ENCODE data around the gene NHLH1. TPM values are rescaled to one million over a fixed set of nuclear protein-coding genes. Genes with fewer than 3 reads are reported as not detected.
A peak's percentile ranks its signal among the peaks of the same experiment; 100 is the strongest.

Gene NHLH1
- under 1 TPM in 1 of 2 donors, not detected in 1; 0.14 TPM for total RNA-seq
- long read RNA-seq, donor 1, result 0 reads
- long read RNA-seq, donor 2, result 0 reads

DNA sequence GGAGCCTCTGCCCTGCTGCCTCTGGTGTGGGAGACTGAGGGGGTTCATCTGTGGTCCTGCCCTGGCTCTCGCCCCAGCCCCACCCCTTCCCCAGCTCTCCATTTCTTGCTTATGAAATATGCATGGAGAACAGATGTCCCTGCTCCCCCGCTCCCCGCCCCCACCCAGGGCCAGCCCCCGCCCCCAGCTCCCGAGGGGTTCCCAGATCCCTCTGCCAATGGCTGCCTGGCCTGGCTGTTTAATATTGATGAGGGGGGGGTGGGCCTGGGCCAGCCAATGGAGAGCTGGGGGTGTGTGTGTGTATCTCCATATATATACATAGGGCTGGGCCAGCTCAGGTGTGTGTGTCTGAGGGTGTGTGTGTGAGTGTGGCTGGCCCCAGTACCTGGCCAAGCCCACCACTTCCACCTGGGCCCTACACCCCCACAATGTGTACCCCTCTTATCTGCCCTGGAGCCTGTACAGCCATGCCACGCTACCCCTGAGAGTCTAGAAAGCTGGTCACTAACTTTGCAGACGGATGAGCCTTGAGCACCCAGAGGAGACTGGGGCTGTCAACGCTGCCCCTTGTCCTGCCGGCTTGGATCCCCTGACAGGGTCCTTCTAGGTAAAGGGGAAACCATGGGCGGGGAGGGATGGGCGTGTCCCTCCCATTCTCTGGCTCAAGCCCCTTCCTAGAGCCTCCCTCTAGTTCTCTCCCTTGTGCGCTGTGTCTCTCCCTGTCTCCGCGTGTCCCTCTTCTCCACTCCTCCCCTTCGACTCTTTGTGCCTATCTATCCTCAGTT is at the start of gene NHLH1:
TSS of gene NHLH1 (plus strand) at position 341 of the 785 bp plus-strand sequence. CDS start 3,661 bp downstream, outside the sequence.
- intact Hi-C loops (cut with DNase I), result no loop called here
- no peak for DNase-seq (ENCODE audit: low spot score)

DNA sequence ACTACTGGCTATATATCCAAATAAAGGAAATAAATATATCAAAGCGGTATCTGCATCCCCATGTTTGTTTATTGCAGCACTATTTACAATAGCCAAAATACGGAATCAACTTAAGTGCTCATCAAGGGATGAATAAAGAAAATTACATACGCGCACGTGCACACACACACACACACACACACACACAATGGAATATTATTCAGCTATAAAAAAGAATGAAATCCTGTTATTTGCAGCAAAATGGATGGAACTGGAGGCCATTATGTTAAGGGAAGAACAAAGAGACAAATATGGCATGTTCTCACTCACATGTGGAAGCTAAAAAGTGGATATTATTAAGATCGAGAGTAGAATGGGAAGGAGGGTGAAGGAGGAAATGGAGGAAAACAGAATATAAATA is 44.0 kb upstream of the NHLH1 start:
- intact Hi-C loops (cut with DNase I), result no loop called here

DNA sequence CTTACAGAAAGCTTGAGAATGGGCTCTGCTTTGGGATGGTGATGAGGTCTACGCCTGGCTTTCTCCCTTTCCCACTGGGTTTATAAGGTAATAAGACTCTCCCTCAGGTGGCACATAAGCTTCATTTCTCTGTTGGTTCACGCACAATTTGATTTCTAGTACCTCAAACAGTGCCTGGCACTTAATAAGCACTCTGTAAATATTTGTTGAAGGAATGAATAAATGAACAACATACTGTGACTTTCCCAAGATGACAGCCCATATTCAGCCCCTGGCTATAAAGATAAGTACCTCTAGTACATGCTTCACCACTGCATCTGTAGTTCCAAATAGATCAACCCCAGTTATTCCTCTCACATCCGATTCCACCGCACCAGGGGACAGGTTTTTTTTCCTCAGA is 41.6 kb upstream of the NHLH1 start:
- DNase-seq (ENCODE audit: low spot score), result no peak
- intact Hi-C loops (cut with DNase I), result no loop called here

More for the DNA sequence above, 44.0 kb upstream of the NHLH1 start:
- no peak for DNase-seq (ENCODE audit: low spot score)

DNA sequence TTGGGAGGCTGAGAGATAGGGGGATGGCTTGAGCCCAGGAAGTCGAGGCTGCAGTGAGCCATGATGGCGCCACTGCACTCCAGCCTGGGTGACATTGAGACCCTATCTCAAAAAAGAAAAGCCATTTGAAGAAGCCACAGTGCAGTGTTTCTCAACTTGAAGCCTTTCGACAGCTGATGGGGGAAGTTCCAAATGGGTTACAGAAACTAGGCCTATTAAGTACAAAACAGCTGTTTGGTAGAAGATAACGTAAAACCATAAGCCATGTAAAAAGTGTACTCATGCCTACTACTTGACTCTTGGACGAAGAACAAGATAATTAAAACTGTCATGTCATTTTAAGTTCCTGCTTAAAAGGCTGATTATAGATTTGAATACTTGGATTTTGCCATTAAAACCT is 40.5 kb upstream of the NHLH1 start:
- DNase-seq (ENCODE audit: low spot score), result no peak
- intact Hi-C loops (cut with DNase I), result no loop called here

DNA sequence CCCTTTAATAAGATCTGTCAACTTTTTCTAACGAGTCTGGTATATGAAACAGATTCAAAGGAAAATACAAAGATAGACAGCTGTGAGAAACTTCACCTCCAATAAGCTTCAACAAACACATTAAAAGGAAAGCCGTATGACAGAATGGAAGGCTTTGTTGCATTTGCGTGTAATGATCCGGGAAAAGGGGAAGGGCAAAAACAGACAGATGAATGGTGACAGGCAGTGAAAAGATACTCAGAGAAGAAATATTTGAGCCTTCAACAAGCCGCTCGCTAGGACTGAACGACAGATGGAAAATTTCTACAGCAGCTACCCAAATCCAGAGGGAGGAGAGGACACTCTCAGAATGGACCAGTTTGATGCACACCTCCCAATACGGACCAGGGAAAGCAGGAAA is 38.7 kb upstream of the NHLH1 start:
- intact Hi-C loops (cut with DNase I), result no loop called here
- no peak for DNase-seq (ENCODE audit: low spot score)

DNA sequence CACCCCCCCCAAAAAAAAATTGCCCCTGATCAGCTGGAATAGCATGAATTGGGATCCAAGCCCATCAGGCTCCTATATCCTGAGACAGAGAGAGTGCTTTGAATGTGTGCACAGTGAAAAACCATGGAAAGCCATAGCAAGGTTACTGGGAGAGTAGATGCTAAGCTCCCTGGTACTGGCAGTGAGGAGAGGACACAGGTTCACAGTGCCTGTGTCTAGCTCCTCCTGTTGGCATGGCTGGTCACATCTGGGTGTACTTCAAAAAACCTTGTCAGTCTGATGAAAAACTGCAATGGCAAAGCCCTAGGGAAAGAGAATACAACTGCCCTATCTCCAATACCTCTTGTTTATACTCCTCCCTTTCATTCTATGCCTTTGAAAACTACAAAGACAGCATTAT is 36.8 kb upstream of the NHLH1 start:
- intact Hi-C loops (cut with DNase I), result no loop called here
- DNase-seq (ENCODE audit: low spot score), result no peak

DNA sequence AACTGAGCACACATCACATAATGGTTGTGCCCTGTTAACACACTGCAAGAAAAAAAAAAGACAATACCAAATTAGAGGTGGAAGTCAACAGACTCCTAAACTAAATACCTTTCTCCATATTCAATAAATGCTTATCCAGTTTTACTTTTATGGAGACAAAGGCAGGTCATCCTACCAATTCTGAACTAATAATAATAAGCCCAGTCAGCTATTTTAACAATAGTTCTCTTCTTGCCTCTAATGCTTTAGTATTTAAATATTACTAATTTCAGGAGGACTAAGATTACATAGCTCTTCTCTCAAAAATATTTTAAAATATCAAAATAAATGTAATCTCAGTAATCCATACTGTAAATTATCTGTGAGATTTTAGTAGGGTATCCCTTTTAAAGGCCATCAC is 34.4 kb upstream of the NHLH1 start:
- intact Hi-C loops (cut with DNase I), result no loop called here
- no peak for DNase-seq (ENCODE audit: low spot score)

DNA sequence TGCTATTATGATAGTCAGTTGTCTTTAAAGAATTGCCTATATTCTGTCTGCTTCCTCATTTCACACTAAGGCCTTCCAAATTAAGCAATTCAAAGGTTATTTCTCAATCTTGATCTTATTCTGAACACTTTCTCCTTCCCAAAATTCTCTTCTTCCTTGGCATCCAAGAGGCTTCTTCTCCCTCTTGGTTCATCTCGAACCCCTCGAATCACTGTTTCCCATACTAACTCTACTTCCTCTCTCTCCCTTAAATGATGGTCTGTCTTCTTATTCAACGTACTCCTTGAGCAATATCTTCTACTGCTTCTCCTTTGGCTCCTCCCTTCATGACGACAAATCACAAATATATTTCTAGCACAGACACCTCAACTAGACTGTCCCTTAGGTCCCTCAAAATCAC is 28.3 kb upstream of the NHLH1 start:
- DNase-seq (ENCODE audit: low spot score), result no peak
- intact Hi-C loops (cut with DNase I), result no loop called here

DNA sequence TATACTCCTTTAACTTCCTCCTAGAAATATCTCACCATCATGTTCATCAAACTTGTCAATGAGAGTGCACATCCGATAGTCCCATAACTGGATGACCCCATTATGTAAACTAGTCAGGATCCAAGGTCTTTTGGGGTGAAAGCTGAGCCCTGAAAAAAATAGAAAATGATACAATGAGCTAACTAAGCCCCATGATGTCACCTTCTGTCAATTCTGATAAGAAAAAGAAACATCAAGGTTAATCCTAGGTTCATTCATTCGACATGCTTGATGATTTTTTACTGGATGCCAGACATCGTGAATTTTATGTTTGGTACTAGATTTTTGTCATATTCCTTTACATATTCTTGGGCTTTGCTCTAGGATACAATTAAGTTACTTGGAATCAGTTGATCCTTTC is 26.7 kb upstream of the NHLH1 start:
- DNase-seq (ENCODE audit: low spot score), result no peak
- intact Hi-C loops (cut with DNase I), result no loop called here

DNA sequence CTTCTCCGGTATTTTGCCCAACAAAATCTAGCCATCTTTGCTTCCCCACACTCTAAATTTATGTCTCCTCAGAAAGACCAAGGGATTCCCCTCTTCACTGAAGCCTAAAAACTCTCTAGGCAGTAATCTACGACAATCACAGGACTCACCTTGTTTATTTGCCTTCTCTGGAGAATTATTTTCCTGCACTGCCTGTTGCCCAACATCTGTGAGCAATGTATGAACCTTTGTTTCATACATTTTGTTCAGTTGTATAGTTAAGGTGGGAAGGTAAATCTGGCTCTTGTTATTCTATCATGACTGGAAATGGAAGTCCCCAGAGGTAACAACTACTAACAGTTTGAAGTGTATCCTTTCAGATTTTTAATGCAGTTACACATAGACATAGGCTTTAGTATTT is 26.0 kb upstream of the NHLH1 start:
- DNase-seq (ENCODE audit: low spot score), result no peak
- intact Hi-C loops (cut with DNase I), result no loop called here

DNA sequence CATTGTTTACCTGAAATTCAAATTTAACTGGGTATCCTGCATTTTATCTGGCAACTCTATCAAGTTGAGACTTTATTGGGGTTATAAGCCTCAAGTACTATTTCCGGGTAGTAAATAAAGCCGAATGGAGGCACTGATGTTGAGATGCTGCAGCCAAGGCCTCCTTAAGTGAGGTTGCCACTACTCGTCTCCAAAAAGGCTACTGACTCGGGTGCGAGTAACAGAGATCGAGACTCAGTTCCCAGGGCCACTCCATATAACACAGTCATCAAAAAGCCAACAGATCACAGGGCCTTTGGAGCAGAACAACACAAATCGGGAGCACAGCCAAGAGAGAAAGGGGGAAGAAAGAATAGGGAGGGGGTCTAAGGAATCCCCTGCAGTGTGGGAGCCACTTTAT is 24.3 kb upstream of the NHLH1 start:
- no peak for DNase-seq (ENCODE audit: low spot score)
- intact Hi-C loops (cut with DNase I), result no loop called here

DNA sequence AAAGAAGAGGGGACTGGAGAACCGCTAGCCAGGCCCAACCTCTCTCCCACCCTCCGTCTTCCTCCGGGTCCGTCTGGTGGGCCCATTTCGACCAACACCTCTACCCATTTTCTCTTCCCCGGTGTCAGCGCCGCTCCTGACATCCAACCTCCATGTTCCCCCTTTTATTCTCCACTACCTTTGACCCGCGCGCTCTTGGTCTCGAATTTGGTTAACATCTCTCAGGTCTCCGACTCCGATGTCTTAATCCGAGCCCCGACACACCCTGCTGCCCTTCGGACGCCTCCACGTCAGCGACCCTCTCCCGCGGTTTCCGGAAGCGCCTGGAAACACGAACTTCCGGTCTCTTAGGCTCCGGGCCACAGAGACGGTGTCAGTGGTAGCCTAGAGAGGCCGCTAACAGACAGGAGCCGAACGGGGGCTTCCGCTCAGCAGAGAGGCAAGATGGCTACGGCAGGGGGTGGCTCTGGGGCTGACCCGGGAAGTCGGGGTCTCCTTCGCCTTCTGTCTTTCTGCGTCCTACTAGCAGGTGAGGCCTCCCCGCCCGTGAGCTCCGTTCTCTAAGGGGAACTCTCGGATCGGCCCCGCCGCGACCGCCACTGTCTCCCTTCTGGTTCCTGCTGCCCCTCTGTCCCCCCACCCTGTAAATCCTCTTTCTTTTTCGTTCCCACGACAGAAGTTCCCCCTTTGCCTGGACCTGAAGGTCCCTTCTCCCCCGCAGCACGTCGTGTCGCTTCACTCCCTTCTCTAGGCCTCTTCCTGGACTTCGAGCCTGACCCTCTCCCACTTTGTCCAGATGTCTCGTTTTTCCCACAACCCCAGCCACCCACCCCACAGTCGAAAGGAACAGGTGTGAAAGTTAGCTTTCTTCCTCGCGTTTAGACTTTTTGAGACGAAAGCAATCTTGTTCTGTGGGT is 23.7 kb upstream of the NHLH1 start, which contains the start of the genes COPA and NCSTN:
TSS of gene COPA (minus strand) at position 298 of the 917 bp plus-strand sequence. CDS start at position 218, 80 bp downstream.
TSS of gene NCSTN (plus strand) at position 431 of the 917 bp plus-strand sequence. CDS start at position 445, 14 bp downstream.
- DNase-seq (ENCODE audit: low spot score), result peak; percentile 98
- intact Hi-C loops (cut with DNase I), result no loop called here

DNA sequence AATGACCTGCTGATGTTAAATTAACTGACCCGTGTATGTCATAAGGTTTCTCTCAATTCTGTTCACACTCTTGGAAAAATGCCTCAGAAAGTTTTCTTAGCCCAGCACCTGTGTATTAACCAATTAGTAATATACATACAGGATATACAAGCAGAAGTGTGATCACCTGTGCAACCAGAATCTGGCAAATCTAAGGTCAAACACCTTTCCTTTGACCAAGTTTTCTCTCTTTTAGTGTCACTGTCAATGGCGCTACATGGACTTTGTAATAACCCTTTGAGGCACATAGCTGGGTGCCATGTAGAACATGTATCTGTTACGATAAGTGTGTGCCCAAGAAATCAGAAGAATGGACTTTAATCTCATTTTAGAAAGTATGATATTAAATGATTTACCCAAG is 22.6 kb upstream of the NHLH1 start:
- intact Hi-C loops (cut with DNase I), result no loop called here

DNA sequence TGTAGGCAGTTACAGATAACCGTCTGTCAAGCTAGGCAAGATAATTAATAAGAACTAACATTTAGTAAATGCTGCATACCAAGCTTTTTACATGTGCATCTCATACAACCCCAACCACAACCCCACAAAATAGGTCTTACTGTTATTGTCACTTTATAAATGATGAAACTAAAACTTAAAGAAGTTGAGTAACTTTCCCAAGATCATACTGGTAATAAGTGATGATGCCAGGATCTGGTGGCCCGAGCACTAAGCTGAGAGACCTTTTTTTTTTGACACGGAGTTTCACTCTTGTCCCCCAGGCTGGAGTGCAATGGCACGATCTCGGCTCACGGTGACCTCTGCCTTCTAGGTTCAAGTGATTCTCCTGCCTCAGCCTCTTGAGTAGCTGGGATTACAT is 21.9 kb upstream of the NHLH1 start:
- intact Hi-C loops (cut with DNase I), result no loop called here
- DNase-seq (ENCODE audit: low spot score), result no peak

More for the DNA sequence above, 22.6 kb upstream of the NHLH1 start:
- DNase-seq (ENCODE audit: low spot score), result no peak

DNA sequence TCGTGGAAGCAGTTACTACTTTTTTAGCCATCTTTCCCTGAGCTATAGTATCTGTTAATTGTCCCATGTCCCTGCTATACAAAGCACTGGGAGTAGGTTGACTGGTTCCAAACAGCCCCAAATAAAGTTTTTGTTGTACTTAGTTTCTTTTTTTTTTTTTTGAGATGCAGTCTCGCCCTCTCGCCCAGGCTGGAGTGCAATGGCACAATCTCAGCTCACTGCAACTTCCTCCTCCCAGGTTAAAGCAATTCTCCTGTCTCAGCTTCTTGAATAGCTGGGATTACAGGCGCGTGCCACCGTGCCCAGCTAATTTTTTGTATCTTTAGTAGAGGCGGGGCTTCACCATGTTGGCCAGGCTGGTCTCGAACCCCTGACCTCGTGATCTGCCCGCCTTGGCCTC is 20.4 kb upstream of the NHLH1 start:
- intact Hi-C loops (cut with DNase I), result no loop called here
- no peak for DNase-seq (ENCODE audit: low spot score)

DNA sequence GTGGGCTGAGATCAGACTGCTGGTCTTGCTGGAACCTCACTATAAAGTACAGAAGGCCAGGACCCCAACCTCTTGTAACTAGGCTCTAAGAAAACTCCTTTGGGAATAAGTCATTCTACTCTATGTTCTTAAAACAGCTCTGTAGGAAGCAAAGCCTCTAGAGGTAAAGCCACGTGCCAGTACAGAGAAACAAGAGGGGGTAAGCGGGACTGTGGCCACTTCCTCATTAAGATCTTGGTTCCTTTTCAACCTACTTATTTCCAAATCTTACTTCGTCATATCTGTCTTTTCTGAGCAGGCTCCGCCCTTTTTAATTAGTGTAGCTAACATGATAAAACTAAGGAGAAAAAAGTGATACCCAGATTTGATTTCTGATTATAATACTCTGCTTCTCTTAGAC is 19.9 kb upstream of the NHLH1 start:
- intact Hi-C loops (cut with DNase I), result no loop called here
- no peak for DNase-seq (ENCODE audit: low spot score)

DNA sequence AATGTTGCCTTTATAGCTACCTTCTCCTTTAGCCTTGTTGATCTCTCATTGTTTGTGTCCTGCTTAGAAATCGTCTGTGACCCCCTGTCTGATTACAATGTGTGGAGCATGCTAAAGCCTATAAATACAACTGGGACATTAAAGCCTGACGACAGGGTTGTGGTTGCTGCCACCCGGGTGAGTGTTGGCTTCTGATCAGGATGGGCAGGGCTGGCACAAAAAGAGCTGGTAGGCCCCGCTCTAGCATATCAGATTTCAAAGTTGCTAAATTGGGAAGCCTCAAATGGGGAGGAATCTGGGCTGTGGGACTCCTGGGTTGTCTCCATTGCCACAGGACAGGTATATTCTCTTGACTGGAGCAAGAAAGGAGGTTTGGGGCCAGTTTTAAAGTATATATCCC is 15.2 kb upstream of the NHLH1 start:
- intact Hi-C loops (cut with DNase I), result no loop called here
- DNase-seq (ENCODE audit: low spot score), result no peak

DNA sequence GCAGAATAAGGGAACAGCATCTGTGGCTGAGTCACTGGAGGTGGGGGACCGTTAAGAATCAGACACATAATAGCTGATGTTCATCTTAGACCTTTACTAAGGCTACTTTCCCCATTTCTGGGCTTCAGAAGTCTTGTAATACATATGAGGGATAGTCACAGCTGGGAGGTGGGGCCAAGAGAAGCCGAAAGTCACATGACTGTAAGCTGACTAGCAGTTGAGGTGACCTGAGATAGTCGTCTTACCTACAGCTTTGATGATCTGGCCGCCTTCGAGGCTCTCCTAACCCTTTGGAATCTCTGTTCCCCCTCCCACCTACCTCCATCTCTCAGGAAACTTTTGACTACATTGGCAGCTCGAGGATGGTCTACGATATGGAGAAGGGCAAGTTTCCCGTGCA is 14.3 kb upstream of the NHLH1 start:
- intact Hi-C loops (cut with DNase I), result no loop called here
- no peak for DNase-seq (ENCODE audit: low spot score)

DNA sequence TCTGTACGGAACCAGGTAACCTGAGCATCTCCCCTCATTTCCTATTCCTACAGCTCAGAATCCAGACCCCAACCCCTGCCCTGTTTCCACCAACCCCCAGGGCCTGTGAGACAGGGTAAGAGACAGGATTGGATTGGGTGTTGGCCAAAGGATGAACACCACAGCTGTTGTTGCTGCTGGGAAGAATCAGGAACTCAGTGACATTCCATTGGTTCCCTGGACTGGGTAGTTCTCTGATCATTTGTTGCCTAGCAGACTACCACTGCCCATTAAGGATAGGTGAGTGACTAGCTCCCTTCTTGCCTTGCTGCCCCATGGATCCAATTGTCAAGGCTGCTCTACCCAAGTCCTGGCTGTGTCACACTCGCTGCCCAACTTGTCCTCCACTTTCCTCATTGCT is 13.6 kb upstream of the NHLH1 start:
- intact Hi-C loops (cut with DNase I), result no loop called here
- no peak for DNase-seq (ENCODE audit: low spot score)

DNA sequence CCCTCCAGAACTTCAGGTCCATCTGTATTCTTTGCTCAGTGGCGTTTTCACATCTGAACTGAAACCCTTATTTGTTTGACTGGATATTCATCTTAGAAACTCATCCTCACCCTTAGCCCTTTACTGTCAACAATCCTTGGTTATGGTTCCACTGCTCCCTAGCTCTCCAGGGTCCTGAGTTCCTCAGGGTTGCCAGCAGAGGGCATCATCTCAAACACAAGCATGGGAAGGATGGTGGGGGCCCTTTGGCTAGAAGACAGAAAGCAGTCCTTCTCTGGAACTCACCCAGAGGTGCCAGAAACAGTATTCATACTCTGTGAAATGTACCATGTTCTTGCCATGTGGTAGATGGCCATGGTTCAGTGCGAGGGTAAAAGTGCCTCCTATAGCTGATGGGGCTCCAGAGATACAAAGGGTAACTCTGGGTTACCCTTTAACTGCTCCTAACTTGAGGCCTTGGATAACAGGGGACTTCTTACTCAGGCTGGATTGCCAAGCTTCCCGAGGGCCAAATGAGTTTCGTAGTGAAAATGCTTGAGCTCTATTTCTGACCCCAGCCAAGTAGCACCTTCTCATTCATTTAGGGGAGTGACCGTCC is 12.4 kb upstream of the NHLH1 start:
- no peak for DNase-seq (ENCODE audit: low spot score)
- intact Hi-C loops (cut with DNase I), result no loop called here

All from posterior vena cava (tissue), 2 donors.